NOMO-1 treated with dmso at 0.1 percent for 144 hours (cell line): ENCODE data around the gene KCNMB4.

ENCODE experiments used
- DNase-seq: peaks from one replicate; lab custom pipeline; 2025; ENCODE audit not compliant: unreplicated experiment; lab: John Stamatoyannopoulos, UW

KCNMB4 gene, protein sequence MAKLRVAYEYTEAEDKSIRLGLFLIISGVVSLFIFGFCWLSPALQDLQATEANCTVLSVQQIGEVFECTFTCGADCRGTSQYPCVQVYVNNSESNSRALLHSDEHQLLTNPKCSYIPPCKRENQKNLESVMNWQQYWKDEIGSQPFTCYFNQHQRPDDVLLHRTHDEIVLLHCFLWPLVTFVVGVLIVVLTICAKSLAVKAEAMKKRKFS

DNA sequence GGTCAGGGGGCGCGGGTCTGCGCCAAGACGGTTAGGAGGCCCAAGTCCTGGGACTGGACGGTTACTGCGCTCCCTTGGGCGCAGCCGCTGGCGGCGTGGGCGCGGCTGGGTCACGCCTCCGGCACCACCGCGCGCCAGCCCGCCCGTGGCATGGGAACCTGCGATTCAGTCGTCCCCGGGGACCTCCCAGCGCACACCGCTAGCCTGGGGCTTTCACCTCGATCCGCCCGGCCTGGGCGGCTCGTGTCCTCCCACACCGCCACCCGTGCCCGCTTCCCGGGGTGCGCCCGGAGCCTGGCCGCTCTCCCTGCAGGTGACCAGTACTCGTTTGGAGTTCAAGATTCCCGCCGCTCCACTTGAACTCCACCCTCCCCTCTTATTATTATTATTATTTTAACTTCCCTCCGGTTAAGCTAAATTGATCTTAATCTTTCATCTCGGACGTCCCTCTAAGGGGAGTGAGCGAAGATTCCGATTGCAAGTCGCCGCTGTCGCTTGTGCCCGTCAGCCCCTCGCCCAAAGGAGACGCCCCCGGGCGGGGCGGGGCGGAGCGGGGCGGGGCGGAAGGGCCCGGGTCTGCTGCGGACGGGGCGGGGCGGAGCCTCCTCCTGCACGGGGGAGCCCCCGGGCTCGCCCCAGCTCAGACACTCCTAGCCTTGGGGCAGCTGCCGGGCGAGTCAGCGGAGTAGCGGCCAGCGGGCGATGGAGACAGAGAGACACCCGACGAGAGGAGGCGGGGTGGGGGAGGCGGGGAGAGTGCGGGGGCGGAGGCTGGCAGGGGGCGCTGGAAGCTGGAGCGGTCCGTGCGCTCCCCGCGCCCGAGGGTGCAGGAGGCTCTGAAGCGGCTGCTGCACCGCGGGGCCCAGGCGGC, at the start of gene KCNMB4:
Gene KCNMB4, plus strand, starts transcription at position 643 of the 871 bp plus-strand sequence. CDS start 445 bp downstream, outside the sequence.
- DNase-seq, result no peak

DNA sequence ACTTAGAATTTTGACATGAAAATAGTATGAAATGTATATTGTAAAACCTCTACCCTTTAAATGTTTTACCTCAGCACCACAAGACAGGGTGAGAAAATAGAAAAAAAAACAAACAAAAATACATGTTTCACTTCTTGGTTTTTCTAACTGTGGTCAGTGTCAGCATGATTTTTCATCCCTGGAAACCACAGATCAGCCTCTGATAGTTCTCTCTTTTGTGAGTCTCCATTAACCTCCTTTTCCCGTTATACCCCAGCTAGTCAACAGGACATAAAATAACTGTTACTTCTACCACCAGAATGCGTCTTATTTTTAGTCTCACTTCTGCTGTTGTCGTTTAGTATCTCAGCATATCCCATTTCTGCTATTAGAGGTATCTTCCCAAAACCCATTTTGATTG, 48.3 kb upstream of the KCNMB4 start:
- peak; percentile 36 for DNase-seq

DNA sequence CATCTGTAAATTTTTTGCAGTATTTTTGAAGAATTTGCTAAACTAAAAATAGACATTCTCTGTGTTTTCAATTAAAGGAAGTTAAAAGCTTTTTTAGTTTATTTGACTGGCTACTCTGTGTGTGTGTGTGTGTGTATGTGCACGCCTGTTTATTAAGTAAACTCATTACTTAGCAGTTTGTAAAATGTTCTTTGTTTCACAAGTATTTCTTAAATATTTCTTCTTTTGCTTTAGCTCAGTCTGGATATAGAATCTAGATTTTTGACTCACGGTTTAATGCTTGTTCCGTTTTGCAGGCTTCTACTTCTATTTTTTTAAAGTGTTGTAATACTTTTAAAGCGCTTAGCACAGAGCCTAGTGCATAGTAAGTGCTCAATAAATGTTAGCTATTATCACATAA, 46.5 kb upstream of the KCNMB4 start:
- no peak for DNase-seq

DNA sequence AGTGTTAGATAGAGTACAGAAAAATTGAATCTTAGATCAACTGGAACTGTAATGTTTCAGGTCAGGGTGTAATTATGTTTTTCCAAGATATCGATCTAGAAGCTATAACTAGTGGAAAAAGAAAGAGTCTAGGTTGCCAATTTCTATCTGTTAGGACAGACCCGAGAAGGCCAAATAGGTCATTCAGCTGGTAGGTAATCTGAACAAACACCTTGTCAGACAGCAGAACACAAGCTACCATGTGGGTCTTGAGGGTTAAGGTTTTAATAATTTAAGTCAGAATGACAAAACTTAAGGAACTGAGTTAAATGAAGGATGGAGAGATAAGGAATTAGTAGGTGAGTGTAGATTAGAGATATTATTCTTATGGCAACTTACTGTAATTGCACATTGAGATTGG, 44.9 kb upstream of the KCNMB4 start:
- no peak for DNase-seq

DNA sequence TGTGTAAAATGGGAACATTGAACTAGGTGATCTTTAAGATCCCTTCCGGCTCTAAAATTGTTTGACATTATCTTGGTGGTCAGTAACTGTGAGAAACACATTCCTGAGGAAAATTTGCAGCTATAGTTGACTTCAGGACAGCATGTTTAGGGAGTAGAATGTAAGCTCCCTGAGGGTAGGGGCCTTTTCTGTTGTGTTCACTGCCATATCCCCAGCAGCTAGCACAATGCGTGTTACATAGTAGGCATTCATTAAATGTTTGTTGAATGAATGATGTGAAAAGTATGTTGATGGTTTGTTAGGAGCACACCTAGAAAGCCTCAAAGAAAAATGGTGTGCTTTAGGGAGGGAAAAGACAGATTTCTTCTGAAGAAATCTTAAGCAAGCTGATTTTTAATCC, 38.5 kb upstream of the KCNMB4 start:
- no peak for DNase-seq

DNA sequence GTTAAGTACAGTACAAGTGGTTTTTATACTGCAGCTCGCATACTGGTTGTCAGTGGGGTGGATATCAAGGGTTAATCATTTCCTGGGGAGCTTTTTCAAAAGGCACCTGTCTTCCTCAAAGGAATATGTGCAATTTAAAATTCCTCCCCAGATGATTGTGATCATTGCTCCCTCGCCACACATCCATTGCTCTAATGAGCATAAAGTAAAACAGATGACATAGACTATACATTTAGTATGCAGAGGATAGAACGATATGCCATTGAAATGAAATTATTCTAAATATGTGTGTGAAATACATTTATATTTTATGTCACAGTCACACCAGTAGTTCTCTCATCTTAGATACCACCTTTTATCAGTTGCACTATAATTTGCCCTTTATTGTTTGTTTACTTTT, 36.4 kb upstream of the KCNMB4 start:
- DNase-seq, result no peak

DNA sequence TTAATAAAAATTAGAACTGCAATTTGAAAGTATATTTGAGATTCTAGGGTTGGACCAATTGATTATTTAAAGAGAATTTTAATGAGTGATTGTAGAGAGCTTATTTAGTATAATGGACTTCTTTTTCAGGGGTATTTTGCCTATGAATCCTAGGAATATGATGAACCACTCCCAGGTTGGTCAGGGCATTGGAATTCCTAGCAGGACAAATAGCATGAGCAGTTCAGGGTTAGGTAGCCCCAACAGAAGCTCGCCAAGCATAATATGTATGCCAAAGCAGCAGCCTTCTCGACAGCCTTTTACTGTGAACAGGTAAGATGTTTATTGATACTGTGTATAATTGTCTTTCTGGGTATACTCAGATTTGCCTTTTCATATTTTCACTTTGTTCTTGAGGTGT, 35.9 kb upstream of the KCNMB4 start:
- no peak for DNase-seq

DNA sequence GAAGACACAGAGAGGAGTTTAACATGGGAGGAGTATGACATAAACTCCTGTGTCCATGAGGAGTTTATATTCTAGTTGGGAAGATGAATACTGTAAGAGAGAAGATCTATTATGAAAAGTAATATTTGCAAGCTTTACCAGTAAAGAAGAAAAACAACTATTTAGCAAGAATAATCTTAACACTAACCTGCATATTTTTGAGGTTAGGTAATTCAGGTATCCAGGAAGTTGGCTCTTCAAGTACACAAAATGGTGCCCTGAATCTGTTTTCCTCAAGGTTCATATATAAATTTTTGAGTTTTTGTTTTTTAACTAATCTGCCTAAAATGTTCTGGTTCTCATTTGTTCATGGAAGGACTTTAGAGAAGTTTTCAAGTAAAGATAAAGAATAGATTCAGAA, 33.9 kb upstream of the KCNMB4 start:
- no peak for DNase-seq

DNA sequence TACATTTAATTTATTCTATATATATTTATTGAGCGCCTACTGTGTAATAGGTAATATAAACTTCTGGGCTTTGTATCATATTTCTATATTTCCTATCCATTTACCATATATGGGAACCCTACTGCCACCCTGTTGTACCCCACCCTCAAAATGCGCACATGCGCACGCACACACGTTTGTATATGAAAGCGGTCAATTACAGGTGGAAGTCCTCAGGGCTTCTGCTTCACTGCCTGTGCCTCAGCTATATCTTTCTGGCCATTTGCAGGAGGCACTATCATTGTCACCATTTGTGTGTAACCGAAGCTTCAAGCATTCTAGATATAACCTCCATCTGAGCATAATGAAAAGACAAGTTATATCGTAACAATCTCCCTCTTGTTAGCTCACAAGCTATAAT, 31.3 kb upstream of the KCNMB4 start:
- no peak for DNase-seq

DNA sequence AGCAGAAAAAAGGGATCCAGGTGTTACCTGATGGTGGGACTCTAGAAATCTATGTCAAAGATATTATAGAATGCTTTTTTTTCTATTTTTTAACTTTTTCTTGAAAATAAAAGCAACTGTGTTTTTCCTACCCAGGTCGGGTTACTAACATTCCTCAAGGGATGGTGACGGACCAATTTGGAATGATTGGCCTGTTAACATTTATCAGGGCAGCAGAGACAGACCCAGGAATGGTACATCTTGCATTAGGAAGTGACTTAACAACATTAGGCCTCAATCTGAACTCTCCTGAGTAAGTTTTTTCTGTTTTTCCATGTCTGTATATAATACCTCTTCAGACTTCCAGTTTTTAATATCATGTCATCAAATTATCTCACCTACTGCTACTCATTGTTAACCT, 27.6 kb upstream of the KCNMB4 start:
- no peak for DNase-seq

DNA sequence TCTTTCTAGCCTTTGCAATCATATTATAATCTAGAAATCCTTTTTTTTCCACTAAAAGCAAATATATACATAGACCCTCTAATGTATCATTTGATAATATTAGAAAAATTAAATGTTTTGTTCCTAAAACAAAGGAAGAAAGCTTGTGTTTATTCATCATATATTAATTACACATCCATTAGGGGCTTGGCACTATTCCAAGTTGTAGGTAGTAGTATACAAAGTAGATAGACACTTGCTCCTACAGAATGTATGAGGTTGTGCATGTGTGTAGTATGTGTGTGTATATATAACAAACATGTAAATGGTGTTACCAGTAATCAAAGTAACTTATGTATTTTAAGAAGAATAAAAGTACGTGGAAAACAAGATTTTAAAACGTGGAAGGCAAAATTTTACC, 15.0 kb upstream of the KCNMB4 start:
- no peak for DNase-seq

DNA sequence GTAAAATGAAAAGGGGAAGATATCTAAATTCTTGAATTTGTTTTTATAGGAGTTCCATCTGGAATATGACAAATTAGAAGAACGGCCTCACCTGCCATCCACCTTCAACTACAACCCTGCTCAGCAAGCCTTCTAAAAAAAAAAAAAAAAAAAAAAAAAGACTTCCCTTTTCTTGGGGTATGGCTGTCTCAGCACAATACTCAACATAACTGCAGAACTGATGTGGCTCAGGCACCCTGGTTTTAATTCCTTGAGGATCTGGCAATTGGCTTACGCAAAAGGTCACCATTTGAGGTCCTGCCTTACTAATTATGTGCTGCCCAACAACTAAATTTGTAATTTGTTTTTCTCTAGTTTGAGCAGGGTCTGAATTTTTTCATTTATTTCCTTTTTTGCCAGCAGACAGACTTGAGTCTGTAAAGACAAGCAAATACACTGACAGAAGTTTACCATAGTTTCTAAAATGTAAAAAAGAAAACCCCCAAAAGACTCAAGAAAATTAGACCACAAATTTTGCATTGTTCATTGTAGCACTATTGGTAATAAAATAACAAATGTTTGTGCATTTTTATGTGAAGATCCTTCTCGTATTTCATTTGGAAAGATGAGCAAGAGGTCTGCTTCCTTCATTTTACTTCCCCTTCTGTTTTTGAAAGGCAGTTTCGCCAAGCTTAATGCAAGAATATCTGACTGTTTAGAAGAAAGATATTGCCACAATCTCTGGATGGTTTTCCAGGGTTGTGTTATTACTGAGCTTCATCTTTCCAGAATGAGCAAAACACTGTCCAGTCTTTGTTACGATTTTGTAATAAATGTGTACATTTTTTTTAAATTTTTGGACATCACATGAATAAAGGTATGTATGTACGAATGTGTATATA, 12.1 kb upstream of the KCNMB4 start:
- DNase-seq, result peak; percentile 16

DNA sequence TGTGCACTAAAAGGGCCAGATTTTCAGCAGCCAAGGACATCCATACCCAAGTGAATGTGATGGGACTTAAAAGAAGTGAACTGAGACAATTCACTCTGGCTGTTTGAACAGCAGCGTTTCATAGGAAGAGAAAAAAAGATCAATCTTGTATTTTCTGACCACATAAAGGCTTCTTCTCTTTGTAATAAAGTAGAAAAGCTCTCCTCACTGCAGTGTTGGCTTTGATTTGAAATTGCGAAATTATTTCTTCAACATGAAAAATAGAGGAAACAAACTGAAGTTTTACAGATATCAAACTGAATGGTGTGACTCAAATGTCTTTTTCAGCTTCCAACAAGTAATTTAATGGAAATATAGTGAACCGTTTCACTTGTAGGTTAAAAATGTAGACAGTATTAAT, 11.3 kb upstream of the KCNMB4 start:
- no peak for DNase-seq

DNA sequence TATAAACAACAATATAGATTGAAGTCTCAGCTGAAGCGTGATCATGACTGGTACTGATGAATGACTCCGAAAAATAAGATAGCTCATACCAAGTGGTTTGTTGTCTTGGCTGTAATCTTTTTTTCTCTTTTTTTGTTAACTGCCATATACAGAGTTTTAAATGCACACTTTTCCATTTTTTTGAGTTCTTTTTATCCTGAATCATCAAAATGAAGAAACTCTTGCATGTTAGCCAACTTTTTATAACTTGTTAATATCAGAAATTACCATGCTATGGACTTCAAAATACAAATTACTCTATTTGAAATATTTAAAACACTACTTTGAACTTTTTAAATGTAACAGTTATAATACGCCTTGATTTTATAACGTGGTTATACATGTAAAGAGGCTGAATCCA, 10.1 kb upstream of the KCNMB4 start:
- no peak for DNase-seq

DNA sequence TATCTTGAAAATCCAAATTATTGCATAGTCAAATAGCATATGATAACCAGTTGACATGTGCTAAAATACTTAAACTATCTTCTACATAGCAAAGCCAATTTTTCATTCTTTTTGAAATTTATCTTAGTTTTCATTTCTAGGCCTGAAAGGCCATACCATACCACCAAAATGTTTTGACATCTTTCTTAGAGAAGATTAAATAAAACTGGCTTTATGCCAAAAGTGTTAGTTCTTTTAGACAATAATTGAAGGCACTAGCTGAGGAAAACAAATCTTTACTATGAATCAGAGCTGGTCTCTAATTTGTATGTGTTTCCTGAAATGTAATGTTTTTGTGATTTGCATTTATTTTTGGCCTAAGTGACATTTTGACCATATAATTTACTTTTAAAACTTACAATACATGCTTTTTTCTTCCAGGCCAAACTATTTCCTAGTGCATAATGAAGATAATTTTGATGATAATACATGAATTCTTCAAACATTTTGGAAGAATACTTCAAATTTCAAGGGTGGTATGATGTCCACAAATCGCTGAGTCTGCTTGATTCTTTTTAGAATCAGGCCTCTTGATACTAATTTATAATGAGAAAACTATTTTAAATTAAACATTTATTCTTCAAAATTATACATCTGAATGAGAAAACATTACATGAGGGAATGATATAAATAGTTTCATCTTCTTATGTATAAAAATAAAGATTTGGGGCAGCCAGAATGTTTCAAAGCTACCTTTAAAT, 6.5 kb upstream of the KCNMB4 start:
- no peak for DNase-seq

DNA sequence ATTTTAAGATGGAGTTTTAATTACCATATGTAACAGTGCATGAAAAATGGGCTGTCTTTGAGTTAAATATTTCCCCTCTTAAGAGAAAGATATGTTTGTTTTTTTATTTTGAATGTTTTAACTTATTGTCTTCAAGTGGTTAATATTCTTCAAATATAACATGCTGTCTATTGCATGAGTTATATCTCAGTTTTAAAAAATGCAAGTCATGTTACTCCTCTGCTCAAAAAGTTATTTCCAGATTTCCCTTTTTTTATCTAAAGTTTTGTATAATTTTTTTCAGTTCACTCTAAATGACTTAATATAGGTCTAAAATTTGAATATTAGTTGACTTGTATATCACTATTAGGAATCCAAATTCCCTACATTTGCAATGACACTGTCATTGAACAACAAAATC, 5.9 kb upstream of the KCNMB4 start:
- no peak for DNase-seq

DNA sequence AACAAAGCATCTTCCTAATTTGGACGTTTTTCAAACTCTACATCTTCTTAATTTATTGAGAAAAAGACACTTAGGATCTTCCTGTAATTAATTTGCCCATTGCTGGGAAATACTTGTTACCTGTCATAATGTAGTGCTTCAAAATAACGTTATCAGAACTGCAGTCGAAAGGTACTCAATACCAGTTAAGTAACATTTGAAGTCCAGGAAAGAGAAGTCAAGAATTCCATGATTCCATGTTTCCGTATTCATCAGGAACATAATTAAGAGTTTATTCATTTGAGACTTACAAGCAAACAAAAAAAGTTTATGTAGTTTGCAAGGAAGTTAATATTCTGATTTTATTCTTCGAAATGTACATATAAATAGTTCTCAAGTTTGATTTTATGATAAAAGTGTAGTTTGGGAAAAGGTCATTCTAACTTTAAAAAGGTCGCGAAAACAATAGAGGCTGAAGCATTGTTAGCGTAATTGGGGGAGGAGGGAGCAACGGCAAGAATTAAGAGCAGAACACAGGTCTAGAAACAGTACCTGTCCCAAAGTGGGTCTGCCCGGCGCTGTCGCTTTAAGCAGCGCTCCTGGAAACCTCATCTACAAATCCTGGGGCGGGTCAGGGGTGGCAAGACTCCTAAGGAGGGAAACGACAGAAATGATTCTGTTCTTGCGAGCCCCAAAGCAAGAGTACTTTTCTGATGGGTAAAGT, 1.2 kb upstream of the KCNMB4 start:
- no peak for DNase-seq

DNA sequence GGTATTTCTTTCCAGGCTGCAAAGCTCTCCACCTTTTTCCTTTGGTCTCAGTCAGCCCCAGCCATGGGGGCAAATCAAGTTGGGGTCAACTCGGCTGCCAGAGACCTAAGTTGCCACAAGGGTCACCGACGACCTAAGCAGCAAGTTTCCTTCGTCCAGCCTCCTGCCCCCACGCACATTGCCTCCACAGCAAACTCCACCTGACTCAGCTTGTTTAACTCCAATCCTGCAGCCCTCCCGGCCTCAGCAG, 767 bp upstream of the KCNMB4 start:
- DNase-seq, result no peak

DNA sequence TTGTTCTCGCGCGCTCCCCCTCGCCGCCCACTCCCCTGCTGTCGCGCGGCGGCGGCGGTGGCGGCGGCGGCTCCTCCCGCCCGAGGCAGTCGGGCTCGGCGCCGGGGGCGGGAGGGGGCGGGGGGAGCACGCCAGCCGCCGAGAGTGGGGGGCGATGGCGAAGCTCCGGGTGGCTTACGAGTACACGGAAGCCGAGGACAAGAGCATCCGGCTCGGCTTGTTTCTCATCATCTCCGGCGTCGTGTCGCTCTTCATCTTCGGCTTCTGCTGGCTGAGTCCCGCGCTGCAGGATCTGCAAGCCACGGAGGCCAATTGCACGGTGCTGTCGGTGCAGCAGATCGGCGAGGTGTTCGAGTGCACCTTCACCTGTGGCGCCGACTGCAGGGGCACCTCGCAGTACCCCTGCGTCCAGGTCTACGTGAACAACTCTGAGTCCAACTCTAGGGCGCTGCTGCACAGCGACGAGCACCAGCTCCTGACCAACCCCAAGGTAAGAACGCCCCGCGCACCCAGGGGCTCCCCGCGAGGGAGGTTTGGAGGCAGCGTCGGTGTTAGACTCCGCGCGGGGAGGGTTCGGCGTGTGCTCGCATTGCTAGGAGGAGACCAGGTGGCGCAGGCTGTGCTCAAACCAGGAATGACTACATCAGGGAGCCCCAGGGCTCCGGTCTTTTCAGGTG, 629 bp downstream of the KCNMB4 start:
- peak; percentile 13 for DNase-seq
